Measurements from ENCODE around the gene TRAF3. TPM values are rescaled to one million over a fixed set of nuclear protein-coding genes. Genes with fewer than 3 reads are reported as not detected.

TRAF3 gene
- total and polyA plus RNA-seq, 2 experiments from 2014 or later, result 6.3 to 19.7 TPM

- no peak for TF ChIP-seq CTCF (IDR thresholded peaks at IDR 0.05; ENCODE audit: low read depth, low read length)
- H3K27me3 ChIP-seq, result peaks cover 67% of the 10 kb centered on the region
- H3K4me3 ChIP-seq, result peak overlapping the region; percentile 26
- DNase-seq (ENCODE audit: low read depth in 1 of 2, low spot score in 1 of 2), result no peak
- H3K36me3 ChIP-seq, result no peaks in the 10 kb centered on the region
- no peak overlapping the region for H3K27ac ChIP-seq
- H3K4me1 ChIP-seq (ENCODE audit: low read depth), result peaks cover 8% of the 10 kb centered on the region
- no peaks in the 10 kb centered on the region for H3K9me3 ChIP-seq (ENCODE audit: low read depth)
Measured at GRCh38 chr14:102929241-102930137, 152.2 kb downstream of the TRAF3 start.

GRCh38 chr14:102930138-102930752, 153.0 kb downstream of the TRAF3 start:
- peaks cover 8% of the 10 kb centered on the region for H3K4me1 ChIP-seq (ENCODE audit: low read depth)
- no peaks in the 10 kb centered on the region for H3K36me3 ChIP-seq
- H3K27me3 ChIP-seq, result peaks cover 59% of the 10 kb centered on the region
- no peak overlapping the region for H3K27ac ChIP-seq
- DNase-seq (ENCODE audit: low read depth in 1 of 2, low spot score in 1 of 2), result peak; percentile 15 to 48
- no peaks in the 10 kb centered on the region for H3K9me3 ChIP-seq (ENCODE audit: low read depth)
- H3K4me3 ChIP-seq, result peak overlapping the region; percentile 26
- no peak for TF ChIP-seq CTCF (IDR thresholded peaks at IDR 0.05; ENCODE audit: low read depth, low read length)

- TF ChIP-seq CTCF (IDR thresholded peaks at IDR 0.05; ENCODE audit: low read depth, low read length), result no peak
- DNase-seq (ENCODE audit: low read depth in 1 of 2, low spot score in 1 of 2), result peak in 1 of 2 donors; percentile 10
- no peaks in the 10 kb centered on the region for H3K36me3 ChIP-seq
- no peaks in the 10 kb centered on the region for H3K9me3 ChIP-seq (ENCODE audit: low read depth)
- H3K27ac ChIP-seq, result no peak overlapping the region
- peaks cover 8% of the 10 kb centered on the region for H3K4me1 ChIP-seq (ENCODE audit: low read depth)
- peaks cover 52% of the 10 kb centered on the region for H3K27me3 ChIP-seq
- H3K4me3 ChIP-seq, result no peak overlapping the region
Measured at GRCh38 chr14:102930753-102931579, 153.7 kb downstream of the TRAF3 start.

- Histone ChIP-seq H3K4me3 (no peak overlapping the region), H3K36me3 (no peaks in the 10 kb centered on the region), H3K4me1 (ENCODE audit: low read depth) (peaks cover 8% of the 10 kb centered on the region), H3K27me3 (peaks cover 45% of the 10 kb centered on the region), H3K9me3 (ENCODE audit: low read depth) (no peaks in the 10 kb centered on the region), H3K27ac (no peak overlapping the region)
- no peak for TF ChIP-seq CTCF (IDR thresholded peaks at IDR 0.05; ENCODE audit: low read depth, low read length)
- DNase-seq (ENCODE audit: low read depth in 1 of 2, low spot score in 1 of 2), result no peak
Measured at GRCh38 chr14:102931580-102932285, 154.5 kb downstream of the TRAF3 start.

All from cardiac muscle cell (in vitro differentiated cells and primary cell).